ENCODE data around the gene PLXNB3.

DNA sequence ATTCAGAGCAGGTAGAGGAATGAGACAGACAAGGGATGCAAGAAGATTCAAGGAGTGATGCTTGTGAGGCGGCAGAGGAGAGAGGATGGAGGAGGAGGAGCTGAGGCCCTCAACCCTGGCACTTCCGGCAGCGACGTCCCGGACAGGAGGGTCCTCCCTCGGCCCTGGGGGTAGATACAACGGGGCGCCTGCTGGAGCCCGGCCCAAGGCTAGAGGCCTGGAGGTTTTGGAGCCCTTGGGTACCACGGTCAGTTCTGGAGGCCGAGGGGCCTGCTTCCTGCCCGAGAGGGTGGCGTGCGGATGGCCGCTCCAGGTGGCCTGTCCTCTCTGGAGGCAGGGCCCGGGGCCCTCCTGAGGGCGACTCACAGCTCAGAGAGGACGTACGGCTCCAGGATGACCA, 43.9 kb downstream of the PLXNB3 start:
- no peak for TF ChIP-seq POLR2A (IDR thresholded peaks at IDR 0.05)
- TF ChIP-seq POLR2AphosphoS5 (IDR thresholded peaks at IDR 0.05): no peak
- TF ChIP-seq, protein P1, sequence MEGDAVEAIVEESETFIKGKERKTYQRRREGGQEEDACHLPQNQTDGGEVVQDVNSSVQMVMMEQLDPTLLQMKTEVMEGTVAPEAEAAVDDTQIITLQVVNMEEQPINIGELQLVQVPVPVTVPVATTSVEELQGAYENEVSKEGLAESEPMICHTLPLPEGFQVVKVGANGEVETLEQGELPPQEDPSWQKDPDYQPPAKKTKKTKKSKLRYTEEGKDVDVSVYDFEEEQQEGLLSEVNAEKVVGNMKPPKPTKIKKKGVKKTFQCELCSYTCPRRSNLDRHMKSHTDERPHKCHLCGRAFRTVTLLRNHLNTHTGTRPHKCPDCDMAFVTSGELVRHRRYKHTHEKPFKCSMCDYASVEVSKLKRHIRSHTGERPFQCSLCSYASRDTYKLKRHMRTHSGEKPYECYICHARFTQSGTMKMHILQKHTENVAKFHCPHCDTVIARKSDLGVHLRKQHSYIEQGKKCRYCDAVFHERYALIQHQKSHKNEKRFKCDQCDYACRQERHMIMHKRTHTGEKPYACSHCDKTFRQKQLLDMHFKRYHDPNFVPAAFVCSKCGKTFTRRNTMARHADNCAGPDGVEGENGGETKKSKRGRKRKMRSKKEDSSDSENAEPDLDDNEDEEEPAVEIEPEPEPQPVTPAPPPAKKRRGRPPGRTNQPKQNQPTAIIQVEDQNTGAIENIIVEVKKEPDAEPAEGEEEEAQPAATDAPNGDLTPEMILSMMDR (IDR thresholded peaks at IDR 0.05): no peak
